ENCODE results near the gene CRYGN. TPM values are rescaled to one million over a fixed set of nuclear protein-coding genes. Genes with fewer than 3 reads are reported as not detected.

The CRYGN gene
- polyA plus RNA-seq, 1 of the 3 experiments (the other 2 are of a cell fraction) = not detected

DNA sequence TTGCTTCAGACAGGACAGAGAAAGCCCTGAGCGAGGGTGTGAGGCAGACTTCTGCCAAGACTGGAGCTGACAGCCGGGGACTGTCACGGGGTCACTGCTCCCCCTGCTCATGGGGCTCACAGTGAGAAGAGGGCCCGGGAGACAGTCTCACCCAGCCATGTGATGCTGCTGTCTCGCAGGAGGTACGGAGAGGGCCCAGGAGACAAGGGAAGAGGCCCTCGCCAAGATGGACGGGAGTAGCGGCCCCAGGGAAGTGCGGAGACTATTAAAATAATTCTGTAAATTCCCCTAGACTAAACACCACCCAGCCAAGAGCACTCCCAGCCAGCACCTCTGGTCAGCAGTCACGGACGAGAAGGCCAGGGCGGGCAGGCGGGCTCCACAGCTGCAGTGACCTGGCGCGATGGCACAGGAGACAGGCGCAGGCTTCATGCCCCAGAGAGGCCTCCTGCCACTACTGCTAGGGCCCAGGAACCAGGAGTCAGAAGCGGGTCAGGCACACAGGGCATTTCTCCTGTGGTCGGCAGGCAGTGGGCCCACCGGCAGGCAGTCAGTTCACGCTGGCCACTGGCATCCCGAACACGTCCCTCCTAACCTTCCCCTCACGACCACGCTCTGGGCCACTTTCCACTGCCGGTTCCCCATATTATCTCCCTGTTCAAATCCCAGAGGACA is 54.2 kb downstream of the CRYGN start:
- Histone ChIP-seq H2AFZ (ENCODE audit: low read depth) (no peak overlapping the region), H3K4me3 (ENCODE audit: low read depth in 2 of 2, low read length in 1 of 2) (no peak overlapping the region), H3K9me2 (no peaks in the 10 kb centered on the region), H3K4me1 (ENCODE audit: control insufficient read depth in 1 of 2, insufficient read depth in 2 of 2, low read depth in 1 of 2, low read length in 1 of 2) (peaks cover 0 to 7% of the 10 kb centered on the region in 2 experiments; a peak in 1 of 4 replicates), H3K27me3 (ENCODE audit: insufficient read depth) (peaks cover 16% of the 10 kb centered on the region; the same call in 1 of the 2 replicates), H3K9ac (no peak overlapping the region), H3F3A (replicated peaks; ENCODE audit: insufficient read depth) (no peaks in the 10 kb centered on the region), H3K9me3 (no peaks in the 10 kb centered on the region), H3K4me2 (no peak overlapping the region), H3K36me3 (replicated peaks in 1 of 2; ENCODE audit: control insufficient read depth in 1 of 2, insufficient read depth in 2 of 2, low read length in 1 of 2) (no peaks in the 10 kb centered on the region), H3K79me2 (ENCODE audit: insufficient read depth) (no peaks in the 10 kb centered on the region), H4K20me1 (ENCODE audit: insufficient read depth) (no peaks in the 10 kb centered on the region), H3K27ac (ENCODE audit: low read depth in 2 of 2, low read length in 1 of 2) (no peak overlapping the region)
- ChIA-PET POLR2A (no interaction called here), CTCF (interaction anchor here (1.2 to 2.2 kb wide), 3 partner anchors 18 to 64 kb away, joined by 4 to 8 read pairs (median 4); no protein-coding TSS in a partner anchor)
- TF ChIP-seq EZH2phosphoT487 (IDR thresholded peaks at IDR 0.05; ENCODE audit: borderline replicate concordance, low read depth) (no peak), CHD2 (IDR thresholded peaks at IDR 0.05; ENCODE audit: low read length, partially characterized antibody) (no peak), YY1 (IDR thresholded peaks at IDR 0.05; ENCODE audit: low read depth) (no peak)
- DNase-seq = no peak
- WGBS (ENCODE audit: low lambda C conversion rate) = 88% methylated on average over 25 of the region's 26 CpGs

DNA sequence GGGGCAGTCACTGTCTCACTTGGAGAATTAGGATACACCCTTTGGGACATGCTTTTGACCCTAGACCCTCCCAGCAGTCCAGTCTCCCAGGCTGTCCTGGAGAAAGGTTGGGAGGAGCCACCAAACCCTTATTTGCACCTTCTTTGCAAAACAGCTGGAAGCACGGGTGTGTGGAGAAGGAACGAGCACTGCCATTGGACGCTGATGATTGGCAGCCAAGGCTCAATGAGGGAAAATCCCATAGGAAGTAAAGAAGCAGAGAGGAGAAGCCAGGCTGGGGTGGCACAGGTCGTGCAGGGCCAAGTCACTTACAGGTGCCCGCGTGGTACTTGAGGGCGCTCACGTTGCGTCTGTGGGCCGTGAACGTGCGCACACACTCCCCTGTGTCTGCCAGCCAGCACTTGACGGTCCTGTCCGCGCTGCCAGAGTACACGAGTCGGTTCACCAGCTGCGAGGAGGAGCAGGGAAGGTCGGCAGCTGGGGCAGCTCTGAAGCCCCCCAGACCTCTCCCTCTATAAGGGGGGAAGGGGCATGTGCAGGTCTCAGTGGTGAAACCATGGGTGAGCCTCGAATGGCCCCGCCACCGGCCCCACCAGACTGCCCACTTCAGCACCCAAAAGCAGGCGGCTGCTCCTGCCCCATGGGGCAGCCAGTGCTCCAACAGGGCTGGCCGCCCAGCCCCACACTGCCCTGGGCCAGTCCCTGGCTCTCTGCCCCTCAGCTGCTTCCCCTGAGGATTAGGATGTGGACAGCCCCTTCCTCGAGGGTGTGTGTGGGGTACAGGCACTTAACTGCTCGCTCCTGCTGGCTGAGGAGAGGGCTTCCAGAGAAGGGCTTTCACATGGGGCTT is 54.9 kb downstream of the CRYGN start:
- Histone ChIP-seq H3K9ac (no peak overlapping the region), H3K4me3 (ENCODE audit: low read depth in 2 of 2, low read length in 1 of 2) (no peak overlapping the region), H3K36me3 (replicated peaks in 1 of 2; ENCODE audit: control insufficient read depth in 1 of 2, insufficient read depth in 2 of 2, low read length in 1 of 2) (no peaks in the 10 kb centered on the region), H2AFZ (ENCODE audit: low read depth) (no peak overlapping the region), H3K4me1 (ENCODE audit: control insufficient read depth in 1 of 2, insufficient read depth in 2 of 2, low read depth in 1 of 2, low read length in 1 of 2) (peaks cover 0 to 7% of the 10 kb centered on the region in 2 experiments; a peak in 1 of 4 replicates), H3K9me2 (no peaks in the 10 kb centered on the region), H3K4me2 (no peak overlapping the region), H3K27me3 (ENCODE audit: insufficient read depth) (peaks cover 16% of the 10 kb centered on the region; the same call in 1 of the 2 replicates), H4K20me1 (ENCODE audit: insufficient read depth) (no peaks in the 10 kb centered on the region), H3K9me3 (no peaks in the 10 kb centered on the region), H3K79me2 (ENCODE audit: insufficient read depth) (no peaks in the 10 kb centered on the region), H3K27ac (ENCODE audit: low read depth in 2 of 2, low read length in 1 of 2) (no peak overlapping the region), H3F3A (replicated peaks; ENCODE audit: insufficient read depth) (no peaks in the 10 kb centered on the region)
- POLR2A ChIA-PET = no interaction called here
- CTCF ChIA-PET = interaction anchor here (0.9 to 2.2 kb wide), 4 partner anchors 10 to 63 kb away, joined by 3 to 8 read pairs (median 4); no protein-coding TSS in a partner anchor
- WGBS (ENCODE audit: low lambda C conversion rate) = 84% methylated on average over 20 of the region's 26 CpGs
- TF ChIP-seq GABPA (IDR thresholded peaks at IDR 0.05; ENCODE audit: low read depth) (no peak), RFX5 (IDR thresholded peaks at IDR 0.05; ENCODE audit: low read length) (no peak), NFIC (IDR thresholded peaks at IDR 0.05; ENCODE audit: borderline replicate concordance) (no peak), TEAD4 (IDR thresholded peaks at IDR 0.05; ENCODE audit: borderline replicate concordance, insufficient read depth) (no peak), YY1 (IDR thresholded peaks at IDR 0.05; ENCODE audit: low read depth) (no peak), FOSL2 (IDR thresholded peaks at IDR 0.05; ENCODE audit: borderline replicate concordance, low read depth) (no peak), SIN3A (IDR thresholded peaks at IDR 0.05; ENCODE audit: borderline replicate concordance, low read depth, low read length) (no peak), SMC3 (IDR thresholded peaks at IDR 0.05; ENCODE audit: low read depth, low read length) (no peak), CHD2 (IDR thresholded peaks at IDR 0.05; ENCODE audit: low read length, partially characterized antibody) (no peak)
- TF ChIP-seq, protein P1, sequence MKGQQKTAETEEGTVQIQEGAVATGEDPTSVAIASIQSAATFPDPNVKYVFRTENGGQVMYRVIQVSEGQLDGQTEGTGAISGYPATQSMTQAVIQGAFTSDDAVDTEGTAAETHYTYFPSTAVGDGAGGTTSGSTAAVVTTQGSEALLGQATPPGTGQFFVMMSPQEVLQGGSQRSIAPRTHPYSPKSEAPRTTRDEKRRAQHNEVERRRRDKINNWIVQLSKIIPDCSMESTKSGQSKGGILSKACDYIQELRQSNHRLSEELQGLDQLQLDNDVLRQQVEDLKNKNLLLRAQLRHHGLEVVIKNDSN (IDR thresholded peaks at IDR 0.05; ENCODE audit: borderline replicate concordance, low read depth) = no peak
- TF ChIP-seq, protein P2, sequence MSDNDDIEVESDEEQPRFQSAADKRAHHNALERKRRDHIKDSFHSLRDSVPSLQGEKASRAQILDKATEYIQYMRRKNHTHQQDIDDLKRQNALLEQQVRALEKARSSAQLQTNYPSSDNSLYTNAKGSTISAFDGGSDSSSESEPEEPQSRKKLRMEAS (IDR thresholded peaks at IDR 0.05; ENCODE audit: low read depth) = no peak
- TF ChIP-seq, protein P3, sequence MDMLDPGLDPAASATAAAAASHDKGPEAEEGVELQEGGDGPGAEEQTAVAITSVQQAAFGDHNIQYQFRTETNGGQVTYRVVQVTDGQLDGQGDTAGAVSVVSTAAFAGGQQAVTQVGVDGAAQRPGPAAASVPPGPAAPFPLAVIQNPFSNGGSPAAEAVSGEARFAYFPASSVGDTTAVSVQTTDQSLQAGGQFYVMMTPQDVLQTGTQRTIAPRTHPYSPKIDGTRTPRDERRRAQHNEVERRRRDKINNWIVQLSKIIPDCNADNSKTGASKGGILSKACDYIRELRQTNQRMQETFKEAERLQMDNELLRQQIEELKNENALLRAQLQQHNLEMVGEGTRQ (IDR thresholded peaks at IDR 0.05; ENCODE audit: borderline replicate concordance, low read depth, low read length) = no peak
- no peak for DNase-seq

All from SK-N-SH (cell line).